Measurements from ENCODE around the gene ETFB.

DNA sequence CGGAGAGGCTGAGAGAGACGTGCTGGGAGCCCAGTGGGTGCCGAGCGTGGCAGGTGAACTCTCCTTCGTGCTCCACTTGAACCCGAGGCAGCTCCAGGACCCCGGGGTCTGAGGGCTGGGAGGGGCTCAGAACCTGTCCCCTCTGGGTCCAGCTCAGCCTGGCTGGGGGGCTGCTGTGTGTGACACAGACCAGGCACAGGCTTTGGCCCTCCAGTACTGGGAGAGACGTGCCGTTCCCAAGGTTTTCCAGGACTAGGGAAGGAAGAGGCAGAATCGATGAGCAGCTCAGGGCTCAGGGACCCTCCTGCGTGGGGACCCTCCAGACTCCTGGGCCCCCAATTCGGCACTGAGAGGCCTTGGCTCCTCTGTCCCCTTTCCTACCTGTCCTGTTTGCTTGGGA, 49.0 kb upstream of the ETFB start:
- TF ChIP-seq REST (IDR thresholded peaks at IDR 0.05) (no peak), CTCF (IDR thresholded peaks at IDR 0.05; ENCODE audit: low read depth, low read length, missing input control) (no peak), ATF3 (IDR thresholded peaks at IDR 0.05) (no peak), FOXA1 (IDR thresholded peaks at IDR 0.05) (no peak), RAD21 (IDR thresholded peaks at IDR 0.05) (no peak), JUND (IDR thresholded peaks at IDR 0.05) (no peak), YY1 (IDR thresholded peaks at IDR 0.05) (no peak), TAF1 (conservative IDR thresholded peaks at IDR 0.05) (no peak), GABPA (IDR thresholded peaks at IDR 0.05 in 1 of 2, conservative IDR thresholded peaks at IDR 0.05 in 1 of 2) (no peak), RXRA (IDR thresholded peaks at IDR 0.05) (no peak), SP1 (IDR thresholded peaks at IDR 0.05) (no peak), EGR1 (IDR thresholded peaks at IDR 0.05; ENCODE audit: low read depth in 2 of 2) (no peak)
- TF ChIP-seq, protein P1, sequence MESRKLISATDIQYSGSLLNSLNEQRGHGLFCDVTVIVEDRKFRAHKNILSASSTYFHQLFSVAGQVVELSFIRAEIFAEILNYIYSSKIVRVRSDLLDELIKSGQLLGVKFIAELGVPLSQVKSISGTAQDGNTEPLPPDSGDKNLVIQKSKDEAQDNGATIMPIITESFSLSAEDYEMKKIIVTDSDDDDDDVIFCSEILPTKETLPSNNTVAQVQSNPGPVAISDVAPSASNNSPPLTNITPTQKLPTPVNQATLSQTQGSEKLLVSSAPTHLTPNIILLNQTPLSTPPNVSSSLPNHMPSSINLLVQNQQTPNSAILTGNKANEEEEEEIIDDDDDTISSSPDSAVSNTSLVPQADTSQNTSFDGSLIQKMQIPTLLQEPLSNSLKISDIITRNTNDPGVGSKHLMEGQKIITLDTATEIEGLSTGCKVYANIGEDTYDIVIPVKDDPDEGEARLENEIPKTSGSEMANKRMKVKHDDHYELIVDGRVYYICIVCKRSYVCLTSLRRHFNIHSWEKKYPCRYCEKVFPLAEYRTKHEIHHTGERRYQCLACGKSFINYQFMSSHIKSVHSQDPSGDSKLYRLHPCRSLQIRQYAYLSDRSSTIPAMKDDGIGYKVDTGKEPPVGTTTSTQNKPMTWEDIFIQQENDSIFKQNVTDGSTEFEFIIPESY (IDR thresholded peaks at IDR 0.05) = no peak
- TF ChIP-seq, protein P2, sequence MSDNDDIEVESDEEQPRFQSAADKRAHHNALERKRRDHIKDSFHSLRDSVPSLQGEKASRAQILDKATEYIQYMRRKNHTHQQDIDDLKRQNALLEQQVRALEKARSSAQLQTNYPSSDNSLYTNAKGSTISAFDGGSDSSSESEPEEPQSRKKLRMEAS (IDR thresholded peaks at IDR 0.05) = no peak

Measured in liver (tissue), 3 donors.